GM10248 (cell line): Measurements from ENCODE around the gene ICE2.

Source experiments
- CTCF ChIA-PET: fragments of 300-600 bp; sonication (Branson Sonifier 250); formaldehyde crosslinking; extraction: SDS; loops from one replicate; lab custom pipeline; 2021; ENCODE audit warnings: antibody characterized with exemption; lab: Yijun Ruan, JAX
- POLR2A ChIA-PET: fragments of 350-650 bp; sonication (Branson Sonifier 250); formaldehyde crosslinking; extraction: SDS; loops from one replicate; lab custom pipeline; 2020; ENCODE audit warnings: antibody characterized with exemption; lab: Yijun Ruan, JAX
- DNase-seq: peaks from one replicate; pipeline ENCODE4 v3.0.0; 2012; ENCODE audit errors: extremely low spot score
- TF ChIP-seq, protein P1 (sequence below): IDR thresholded peaks from 2 replicates; pipeline ENCODE4 v1.5.1; 2012; ENCODE audit warnings: mild to moderate bottlenecking, low read depth; ENCODE audit errors: extremely low read depth, missing control alignments, control extremely low read depth

The ICE2 gene

DNA sequence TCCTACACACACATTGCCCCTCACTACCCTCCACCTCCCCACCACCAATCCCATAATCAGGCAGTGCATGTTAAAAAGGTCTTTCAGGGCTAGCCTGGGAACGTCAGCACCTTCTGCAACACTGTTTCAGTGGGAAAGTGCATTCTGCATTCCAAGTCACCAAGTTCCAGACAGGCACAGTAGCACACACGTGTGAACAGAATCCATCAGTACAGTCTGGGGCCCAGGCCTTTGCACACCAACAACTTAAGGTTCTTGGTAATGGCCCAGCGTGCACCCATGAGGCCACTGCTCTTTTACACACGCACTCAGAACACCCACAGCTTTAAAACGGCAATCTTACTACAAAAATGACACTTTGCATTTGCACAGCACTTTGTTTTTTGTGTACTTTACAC, 82.4 kb downstream of the ICE2 start:
- ChIA-PET POLR2A (no interaction called here), CTCF (interaction anchor here (1.3 kb wide), 1 partner anchor 124 kb away, joined by 4 read pairs; no protein-coding TSS in a partner anchor)
- no peak for DNase-seq
- TF ChIP-seq, protein P1, sequence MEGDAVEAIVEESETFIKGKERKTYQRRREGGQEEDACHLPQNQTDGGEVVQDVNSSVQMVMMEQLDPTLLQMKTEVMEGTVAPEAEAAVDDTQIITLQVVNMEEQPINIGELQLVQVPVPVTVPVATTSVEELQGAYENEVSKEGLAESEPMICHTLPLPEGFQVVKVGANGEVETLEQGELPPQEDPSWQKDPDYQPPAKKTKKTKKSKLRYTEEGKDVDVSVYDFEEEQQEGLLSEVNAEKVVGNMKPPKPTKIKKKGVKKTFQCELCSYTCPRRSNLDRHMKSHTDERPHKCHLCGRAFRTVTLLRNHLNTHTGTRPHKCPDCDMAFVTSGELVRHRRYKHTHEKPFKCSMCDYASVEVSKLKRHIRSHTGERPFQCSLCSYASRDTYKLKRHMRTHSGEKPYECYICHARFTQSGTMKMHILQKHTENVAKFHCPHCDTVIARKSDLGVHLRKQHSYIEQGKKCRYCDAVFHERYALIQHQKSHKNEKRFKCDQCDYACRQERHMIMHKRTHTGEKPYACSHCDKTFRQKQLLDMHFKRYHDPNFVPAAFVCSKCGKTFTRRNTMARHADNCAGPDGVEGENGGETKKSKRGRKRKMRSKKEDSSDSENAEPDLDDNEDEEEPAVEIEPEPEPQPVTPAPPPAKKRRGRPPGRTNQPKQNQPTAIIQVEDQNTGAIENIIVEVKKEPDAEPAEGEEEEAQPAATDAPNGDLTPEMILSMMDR = no peak

DNA sequence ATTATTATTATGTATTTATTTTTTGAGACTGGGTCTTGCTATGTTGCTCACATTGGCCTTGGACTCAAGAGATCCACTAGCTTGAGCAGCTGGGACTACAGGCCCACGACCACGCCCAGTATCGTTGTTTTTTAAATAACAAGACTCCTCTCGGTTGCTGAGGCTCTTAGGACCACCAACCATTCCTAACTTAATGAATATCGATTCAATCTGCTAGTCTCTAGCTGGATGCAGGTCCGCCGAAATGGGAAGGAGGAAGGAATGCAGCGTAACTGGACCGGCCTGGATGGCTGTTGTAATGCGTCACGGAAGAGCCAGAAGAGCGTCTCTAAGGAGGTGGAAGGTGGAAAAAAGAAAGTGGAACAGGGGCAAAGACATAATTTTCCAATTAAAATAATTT, 82.8 kb downstream of the ICE2 start:
- DNase-seq = no peak

DNA sequence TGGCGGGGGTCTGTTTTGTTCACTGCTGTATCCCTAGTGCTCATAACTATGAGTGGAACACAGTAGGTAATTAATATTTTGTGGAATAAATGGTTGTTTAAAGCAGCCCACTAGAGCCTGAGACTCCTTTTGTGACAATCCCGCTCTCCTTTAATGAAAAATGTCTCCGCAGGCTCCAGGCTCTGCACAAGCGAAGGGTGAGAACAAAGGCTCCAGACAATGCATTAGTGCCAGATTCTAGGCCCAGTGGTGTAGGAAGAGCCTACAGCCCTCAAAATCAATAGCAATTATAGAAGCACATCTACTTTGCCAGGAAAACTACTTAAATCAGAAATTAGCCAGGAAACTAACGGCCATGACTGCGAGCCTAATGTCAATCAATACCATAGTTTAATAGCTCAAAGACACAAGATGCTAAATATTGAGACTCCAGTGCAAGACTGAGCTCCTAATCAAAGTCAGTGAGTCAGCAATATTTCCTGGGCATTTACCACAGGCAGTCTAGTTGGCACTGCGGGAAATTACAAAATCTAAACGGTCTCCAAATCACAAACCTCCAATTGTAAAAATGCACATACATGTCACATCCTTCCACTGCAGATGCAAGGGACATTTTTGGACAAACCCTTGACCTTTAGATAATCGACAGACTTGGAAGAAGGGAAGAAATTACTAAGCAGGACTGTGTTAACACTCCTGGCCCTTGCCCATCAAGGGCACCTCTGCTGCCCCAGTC, 83.5 kb downstream of the ICE2 start:
- ChIA-PET CTCF (interaction anchor here (1.3 kb wide), 1 partner anchor 125 kb away, joined by 4 read pairs; no protein-coding TSS in a partner anchor), POLR2A (no interaction called here)
- TF ChIP-seq, protein P1 = no peak
- no peak for DNase-seq

More for the DNA sequence above, 82.8 kb downstream of the ICE2 start:
- TF ChIP-seq, protein P1 = no peak
- CTCF ChIA-PET = interaction anchor here (1.3 kb wide), 1 partner anchor 125 kb away, joined by 4 read pairs; no protein-coding TSS in a partner anchor
- POLR2A ChIA-PET = no interaction called here

DNA sequence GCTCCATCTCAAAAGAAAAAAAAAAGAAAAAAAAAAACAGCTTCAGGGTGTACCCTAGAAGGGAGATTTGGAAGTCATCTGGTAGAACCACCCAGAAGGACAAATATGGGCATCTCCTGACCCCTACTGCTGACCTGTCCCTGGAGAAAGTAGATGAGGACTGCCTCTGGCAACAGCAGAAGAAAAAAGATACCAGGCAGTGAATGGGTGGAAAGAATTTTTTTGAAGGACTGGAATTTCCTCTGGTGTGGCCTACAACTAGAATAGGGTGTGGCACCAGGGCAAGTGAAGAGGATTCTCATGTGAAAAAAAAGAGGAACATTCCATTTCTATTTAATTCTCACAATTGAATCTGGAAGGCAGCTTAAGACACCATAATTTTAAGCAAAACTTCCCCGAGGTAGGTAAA, 84.2 kb downstream of the ICE2 start:
- CTCF ChIA-PET = interaction anchor here (0.9 to 1.1 kb wide), 2 partner anchors 13 to 126 kb away, joined by 3 to 4 read pairs; no protein-coding TSS in a partner anchor
- POLR2A ChIA-PET = no interaction called here
- TF ChIP-seq, protein P1 = no peak
- DNase-seq = no peak

DNA sequence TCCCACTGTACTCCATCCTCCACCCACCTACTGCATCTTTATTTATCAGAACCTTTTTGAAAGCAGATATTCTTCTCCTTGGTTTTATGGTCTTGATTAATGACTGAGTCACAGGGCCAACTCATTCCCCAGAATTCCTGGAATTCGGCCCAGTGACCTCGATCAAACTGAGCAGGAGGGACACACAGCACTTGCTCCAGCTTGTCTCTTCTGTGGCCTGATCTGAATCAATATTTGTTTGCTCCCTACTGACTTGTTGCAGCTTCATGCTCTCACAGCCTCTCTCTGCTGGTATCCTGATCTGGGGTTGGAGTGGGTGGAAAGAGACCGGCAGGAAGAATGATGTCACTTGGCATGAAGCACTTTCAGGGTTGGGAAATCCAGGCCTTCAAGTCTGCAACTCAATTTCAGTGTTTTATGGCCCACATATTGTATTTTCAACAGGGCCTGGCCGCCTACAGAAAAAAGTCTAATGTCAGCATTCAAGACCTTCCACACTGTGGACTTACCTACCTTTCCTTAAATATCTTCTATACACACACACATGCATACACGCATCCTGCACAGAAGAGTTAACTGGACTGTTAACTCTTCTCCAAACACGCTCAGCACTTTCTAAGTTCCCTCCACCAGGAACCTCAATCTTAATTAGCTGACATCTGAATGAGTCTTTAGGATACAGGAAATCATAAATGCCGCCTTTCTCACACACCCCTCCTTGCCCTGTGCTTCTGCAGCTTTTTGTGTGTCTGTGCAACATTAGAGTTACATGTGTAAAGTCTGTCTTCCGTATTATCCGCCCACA, 85.8 kb downstream of the ICE2 start:
- TF ChIP-seq, protein P1 = no peak
- POLR2A ChIA-PET = no interaction called here
- no peak for DNase-seq
- CTCF ChIA-PET = interaction anchor here (0.8 kb wide), 1 partner anchor 34 kb away, joined by 3 read pairs; no protein-coding TSS in a partner anchor

DNA sequence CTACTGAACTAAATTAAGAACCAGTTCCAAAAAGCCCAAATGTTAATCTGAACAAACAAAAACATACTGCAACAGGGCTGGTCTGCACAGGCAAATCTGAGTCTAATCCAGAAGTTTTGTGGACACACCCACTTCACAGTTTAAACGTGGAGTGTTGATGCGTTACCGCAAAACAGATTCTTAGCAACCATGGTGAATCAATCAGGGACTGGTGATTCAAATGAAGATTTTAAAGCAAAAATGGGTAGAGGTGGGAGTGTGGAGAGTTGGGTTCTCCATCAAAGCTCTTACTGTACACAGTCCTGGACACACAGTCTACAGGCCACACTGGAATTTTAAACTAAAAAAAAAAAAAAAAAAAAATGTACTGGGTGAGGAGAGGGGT, 86.3 kb downstream of the ICE2 start:
- ChIA-PET POLR2A (no interaction called here), CTCF (interaction anchor here (0.8 kb wide), 1 partner anchor 33 kb away, joined by 3 read pairs; no protein-coding TSS in a partner anchor)
- DNase-seq = no peak
- TF ChIP-seq, protein P1 = no peak
